ENCODE measurements around the gene ZNF197. TPM values are rescaled to one million over a fixed set of nuclear protein-coding genes. Genes with fewer than 3 reads are reported as not detected.
"Not testable (repeated sequence)": the region's sequence is repeated elsewhere in the genome, so short reads cannot be mapped to it uniquely, and the experiment has no call there.

Gene ZNF197
- polyA plus RNA-seq, 4 donors = 29.1 to 40.1 (median 32.2) TPM

DNA sequence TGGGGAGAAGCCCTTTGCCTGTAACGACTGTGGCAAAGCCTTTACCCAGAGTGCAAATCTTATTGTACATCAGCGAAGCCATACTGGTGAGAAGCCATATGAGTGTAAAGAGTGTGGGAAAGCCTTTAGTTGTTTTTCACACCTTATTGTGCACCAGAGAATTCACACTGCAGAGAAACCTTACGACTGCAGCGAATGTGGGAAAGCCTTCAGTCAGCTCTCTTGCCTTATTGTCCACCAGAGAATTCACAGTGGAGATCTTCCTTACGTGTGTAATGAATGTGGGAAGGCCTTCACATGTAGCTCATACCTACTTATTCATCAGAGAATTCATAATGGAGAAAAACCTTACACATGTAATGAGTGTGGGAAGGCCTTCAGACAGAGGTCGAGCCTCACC is 34.6 kb downstream of the ZNF197 start:
- no peak for DNase-seq (ENCODE audit: low read depth in 4 of 4, low spot score in 2 of 4)

DNA sequence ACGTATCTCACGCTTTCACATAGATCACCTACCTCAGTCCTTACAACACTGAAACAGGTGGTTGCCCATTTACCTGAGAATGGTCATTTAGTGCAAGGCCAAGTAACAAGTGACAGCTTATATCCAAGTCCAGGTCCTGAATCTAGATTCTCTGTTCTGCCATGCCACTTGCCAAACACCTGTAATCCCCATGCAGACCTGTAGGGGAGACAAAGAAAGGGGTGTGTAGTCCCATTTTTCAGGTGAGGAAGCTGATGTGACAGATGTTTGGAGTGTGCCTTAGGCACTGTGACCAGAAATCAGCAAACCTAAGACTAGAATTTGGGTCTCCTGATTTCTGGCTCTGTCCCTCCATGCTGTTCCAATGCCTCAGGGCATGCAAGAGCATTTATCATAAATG is 36.4 kb downstream of the ZNF197 start:
- DNase-seq (ENCODE audit: low read depth in 4 of 4, low spot score in 2 of 4) = no peak

DNA sequence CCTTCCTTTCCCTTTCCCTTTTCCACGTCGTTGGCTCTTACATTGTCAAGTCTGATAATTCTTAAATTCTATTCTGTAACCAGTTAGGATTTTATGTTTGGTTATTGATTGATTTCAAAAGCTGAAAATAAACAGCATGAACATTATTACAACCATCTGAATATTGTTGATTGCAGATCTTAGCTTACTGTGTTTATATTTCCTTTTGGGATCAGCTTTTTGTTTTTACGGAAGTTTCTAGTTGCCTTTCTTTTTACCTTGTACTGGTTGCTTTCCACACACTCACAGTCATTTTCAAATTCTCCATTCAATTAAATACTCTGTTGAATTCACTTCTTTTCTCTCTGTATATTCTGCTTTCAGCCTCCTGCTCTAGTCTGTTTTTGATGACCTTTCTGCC is 40.3 kb downstream of the ZNF197 start:
- no peak for DNase-seq (ENCODE audit: low read depth in 4 of 4, low spot score in 2 of 4)

DNA sequence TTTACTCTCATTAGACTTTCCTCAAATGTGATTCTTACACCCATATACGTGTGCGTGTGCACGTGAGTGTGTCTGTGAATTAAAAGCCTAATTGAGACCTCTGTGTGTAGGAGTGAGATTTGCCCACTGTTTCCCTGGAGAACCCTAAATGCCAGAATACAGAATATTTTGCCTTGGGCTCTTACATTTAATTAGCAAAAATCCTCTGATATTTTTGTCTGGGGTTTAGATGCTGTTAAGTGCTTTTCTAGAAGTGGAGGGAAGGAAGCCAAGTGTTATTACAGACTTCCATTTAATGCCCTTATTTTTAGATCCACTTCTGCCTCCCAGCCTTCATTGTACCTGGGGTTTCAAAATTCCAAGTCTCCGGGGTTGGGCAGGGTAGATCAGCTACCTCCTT is 41.5 kb downstream of the ZNF197 start:
- DNase-seq (ENCODE audit: low read depth in 4 of 4, low spot score in 2 of 4) = no peak

DNA sequence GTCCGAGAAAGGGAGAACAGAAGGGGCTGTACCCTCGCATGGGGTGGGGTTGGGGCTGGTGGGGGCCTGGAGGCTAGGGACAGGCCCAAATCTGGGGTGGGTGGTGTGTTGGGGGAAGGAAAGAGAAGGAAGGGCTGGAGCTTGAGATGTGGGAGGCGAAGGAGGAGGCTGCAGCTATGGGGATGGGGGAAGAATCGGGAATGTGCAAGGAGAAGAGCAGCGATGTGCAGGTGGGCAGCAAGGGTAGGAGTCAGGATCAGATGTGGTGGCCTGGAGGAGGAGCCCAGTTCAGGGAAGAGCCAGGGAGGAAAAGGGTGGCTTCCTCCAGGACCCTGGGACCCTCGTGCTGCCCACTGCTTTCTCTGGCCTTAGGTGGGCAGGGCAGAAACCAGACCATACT is 44.9 kb downstream of the ZNF197 start:
- DNase-seq (ENCODE audit: low read depth in 4 of 4, low spot score in 2 of 4) = no peak

DNA sequence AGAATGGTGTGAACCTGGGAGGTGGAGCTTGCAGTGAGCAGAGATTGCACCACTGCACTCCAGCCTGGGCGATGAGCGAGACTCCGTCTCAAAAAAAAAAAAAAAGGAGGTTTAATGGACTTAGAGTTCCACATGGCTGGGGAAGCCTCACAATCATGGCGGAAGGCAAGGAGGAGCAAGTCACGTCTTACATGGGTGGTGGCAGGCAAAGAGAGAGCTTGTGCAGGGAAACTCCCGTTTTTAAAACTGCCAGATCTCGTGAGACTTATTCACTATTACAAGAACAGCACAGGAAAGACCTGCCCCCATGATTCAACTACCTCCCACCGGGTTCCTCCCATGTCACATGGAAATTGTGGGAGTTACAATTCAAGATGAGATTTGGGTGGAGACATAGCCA is 48.6 kb downstream of the ZNF197 start:
- DNase-seq (ENCODE audit: low read depth in 4 of 4, low spot score in 2 of 4) = not testable (repeated sequence)

DNA sequence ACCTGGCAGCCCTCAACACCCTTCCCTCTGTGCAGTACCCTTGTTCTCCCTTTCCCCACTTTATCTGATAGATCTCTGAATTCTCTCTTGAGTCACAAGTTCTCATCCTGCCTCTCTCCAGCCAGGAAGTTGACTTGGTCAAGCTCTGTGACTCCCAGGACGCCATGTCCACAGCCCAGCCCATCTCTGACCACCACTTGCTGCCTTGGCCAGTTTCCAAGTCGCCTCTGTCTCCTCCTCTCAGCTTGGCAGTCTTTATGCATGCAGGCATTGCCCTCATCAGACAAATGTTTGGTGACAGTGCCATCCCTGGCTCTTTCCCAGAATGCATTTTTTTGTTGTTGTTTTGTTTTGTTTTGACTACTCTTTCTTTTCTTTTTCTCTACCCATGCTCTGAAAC is 49.4 kb downstream of the ZNF197 start:
- DNase-seq (ENCODE audit: low read depth in 4 of 4, low spot score in 2 of 4) = no peak

DNA sequence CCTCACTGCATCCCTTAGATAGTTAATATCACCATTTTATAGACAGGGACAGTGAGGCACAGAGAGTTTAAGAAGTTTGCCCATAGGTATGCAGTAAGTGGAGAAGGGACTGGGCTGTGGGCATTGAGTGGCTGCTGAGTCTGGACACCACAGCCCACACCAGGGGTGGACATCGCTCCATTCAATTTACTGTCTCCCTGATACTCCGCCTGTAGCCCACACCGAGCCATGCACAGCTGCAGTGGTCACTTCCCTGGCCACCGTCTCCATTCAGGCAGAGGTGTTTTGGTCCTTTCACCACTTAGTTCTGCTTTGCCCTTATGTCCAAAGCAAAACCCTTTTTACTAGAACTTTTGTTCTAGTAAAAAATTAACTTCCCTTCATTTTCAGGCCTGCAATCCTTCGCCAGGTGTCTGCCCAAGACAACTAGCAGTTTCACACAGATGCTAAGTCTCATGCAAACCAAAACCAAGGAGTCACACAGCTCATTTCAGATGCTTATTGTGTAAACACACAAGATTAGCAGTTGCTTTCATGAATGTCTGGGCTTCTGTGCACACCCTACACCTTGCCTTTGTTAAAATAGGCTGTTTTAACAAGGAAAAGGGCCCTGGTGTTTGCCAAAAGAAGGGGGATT is 53.8 kb downstream of the ZNF197 start:
- no peak for DNase-seq (ENCODE audit: low read depth in 4 of 4, low spot score in 2 of 4)

DNA sequence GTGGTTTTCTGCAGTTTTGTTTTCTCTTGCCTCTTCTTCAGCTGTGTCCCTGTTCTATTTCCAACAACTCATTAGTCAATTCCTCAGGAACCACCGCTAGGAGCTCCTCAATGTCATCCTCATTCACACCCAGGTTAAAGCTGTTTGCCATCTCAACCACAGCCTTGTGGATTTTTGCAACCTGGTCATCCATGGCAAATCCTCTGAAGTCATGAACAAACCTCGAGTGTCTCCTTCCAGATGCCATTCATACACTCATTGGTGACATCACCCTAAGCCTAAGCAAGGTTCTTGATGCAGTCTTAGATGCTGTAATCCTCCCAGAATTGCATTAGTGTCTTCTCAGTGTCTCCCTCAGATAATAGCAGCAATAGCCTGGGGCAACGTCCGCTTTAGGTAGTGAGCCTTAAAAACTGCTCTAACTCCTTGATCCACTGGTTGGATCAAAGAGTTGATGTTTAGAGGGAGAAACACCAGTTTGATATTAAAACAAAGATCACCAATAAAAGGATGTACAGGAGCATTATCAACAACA is 56.2 kb downstream of the ZNF197 start:
- DNase-seq (ENCODE audit: low read depth in 4 of 4, low spot score in 2 of 4) = no peak

DNA sequence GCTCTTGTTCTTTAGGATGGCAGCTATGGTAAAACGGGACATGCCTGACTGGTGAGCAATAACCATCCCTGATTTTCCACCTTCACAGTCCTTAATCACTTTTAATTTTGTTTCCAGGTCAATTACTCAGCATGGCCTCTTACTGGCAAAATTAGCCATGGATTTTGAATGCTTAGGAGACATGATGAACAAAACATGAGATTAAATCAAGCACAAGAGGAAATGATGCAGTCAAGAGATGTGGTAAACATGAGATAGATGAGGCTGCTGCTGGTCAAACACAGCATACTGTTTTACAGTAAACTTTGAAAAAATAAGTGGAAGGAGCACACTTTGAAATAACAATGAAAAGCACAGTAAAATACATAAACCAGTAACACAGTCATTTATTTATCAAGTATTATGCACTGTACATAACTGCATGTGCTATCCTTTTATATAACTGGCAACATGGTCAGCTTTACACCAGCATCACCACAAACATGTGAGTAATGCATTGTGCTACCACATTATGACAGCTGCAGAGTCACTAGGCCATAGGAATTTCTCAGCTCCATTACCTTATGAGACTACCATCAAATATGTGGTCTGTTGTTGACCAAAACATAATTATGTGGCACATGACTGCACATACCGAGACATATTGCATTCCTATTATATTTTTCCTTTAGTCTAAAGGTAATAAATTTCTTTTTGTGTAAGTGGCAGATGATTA is 57.5 kb downstream of the ZNF197 start:
- DNase-seq (ENCODE audit: low read depth in 4 of 4, low spot score in 2 of 4) = no peak

DNA sequence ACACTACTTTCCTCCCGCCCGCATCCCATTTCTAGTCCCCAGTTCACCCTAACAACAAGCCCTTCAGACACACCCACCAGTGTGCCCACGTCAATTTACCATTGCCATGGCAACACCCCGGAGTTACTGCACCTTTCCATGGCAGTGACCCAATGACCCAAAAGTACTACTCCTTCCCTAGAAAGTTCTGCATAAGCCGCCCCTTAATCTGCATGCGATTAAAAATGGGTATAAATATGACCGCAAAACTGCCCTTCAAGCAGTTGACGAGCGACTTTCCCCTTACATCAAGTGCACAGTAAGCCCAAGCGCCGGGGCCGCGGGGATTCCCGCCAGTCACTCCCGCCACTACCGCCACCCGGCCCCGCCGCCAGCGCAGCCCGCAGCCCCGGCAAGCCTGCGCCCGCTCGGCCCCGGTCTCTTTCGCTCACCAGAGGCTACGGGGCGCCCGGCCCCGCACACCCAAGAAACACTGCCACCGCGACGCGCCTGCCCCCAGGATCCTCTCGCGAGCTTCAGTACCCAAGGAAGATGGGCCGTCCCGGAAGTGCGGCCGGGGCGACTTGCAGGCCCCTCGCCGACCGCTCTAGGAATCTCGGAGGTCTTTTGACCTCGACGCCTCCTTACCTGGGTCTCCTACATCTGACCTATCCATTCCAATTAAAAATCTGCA is 60.4 kb downstream of the ZNF197 start:
- DNase-seq (ENCODE audit: low read depth in 4 of 4, low spot score in 2 of 4) = peak in 3 of 4 donors; percentile 47 to 61 (median 56)

DNA sequence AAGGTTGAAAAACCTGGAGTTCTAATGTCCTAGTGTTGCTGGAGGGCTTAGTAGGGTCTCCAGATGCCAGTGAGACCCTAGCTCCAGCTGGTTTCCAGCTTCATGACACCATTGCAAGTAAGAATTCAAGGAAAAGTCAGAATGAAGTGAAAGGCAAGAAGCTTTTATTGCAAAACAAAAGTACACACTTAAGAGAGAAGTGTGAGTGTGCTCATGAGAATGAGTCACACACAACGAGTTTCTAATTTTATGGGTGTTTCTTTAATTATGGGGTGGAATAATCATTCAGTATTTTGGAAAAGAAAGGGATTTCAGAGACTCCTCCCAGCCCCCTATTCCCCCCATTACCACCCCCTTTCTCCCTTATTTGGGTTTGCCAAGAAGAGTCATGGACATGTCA is 63.1 kb downstream of the ZNF197 start:
- no peak for DNase-seq (ENCODE audit: low read depth in 4 of 4, low spot score in 2 of 4)

Other genes starting within 250 kb of the ZNF197 start
- gene ZNF445, start 147.4 kb upstream of the ZNF197 start, polyA plus RNA-seq (ENCODE audit: insufficient read length in 4 of 4) = 10 to 100 TPM; 17.7 to 31.4 (median 24.2) TPM
- gene ZKSCAN7, start 69.8 kb upstream of the ZNF197 start, polyA plus RNA-seq (ENCODE audit: insufficient read length in 4 of 4) = 10 to 100 TPM; 13.7 to 19.1 (median 18.3) TPM
- 10 to 100 TPM in 3 of 4 donors, 1 to 10 TPM in 1; 8.3 to 19.2 (median 11.0) TPM for gene ZNF660, start 40.1 kb upstream of the ZNF197 start, polyA plus RNA-seq (ENCODE audit: insufficient read length in 4 of 4)
- gene ZNF35, start 23.7 kb downstream of the ZNF197 start, polyA plus RNA-seq (ENCODE audit: insufficient read length in 4 of 4) = 10 to 100 TPM in 3 of 4 donors, 1 to 10 TPM in 1; 9.6 to 13.2 (median 11.3) TPM
- 10 to 100 TPM; 11.1 to 16.2 (median 12.1) TPM for gene ZNF502, start 87.6 kb downstream of the ZNF197 start, polyA plus RNA-seq (ENCODE audit: insufficient read length in 4 of 4)
- gene ZNF501, start 104.6 kb downstream of the ZNF197 start, polyA plus RNA-seq (ENCODE audit: insufficient read length in 4 of 4) = 10 to 100 TPM in 3 of 4 donors, 1 to 10 TPM in 1; 9.6 to 13.2 (median 12.2) TPM
- 10 to 100 TPM; 48.8 to 66.0 (median 54.9) TPM for gene KIAA1143, start 136.6 kb downstream of the ZNF197 start, polyA plus RNA-seq (ENCODE audit: insufficient read length in 4 of 4)
- gene KIF15, start 136.8 kb downstream of the ZNF197 start, polyA plus RNA-seq (ENCODE audit: insufficient read length in 4 of 4) = 10 to 100 TPM; 22.0 to 29.6 (median 26.8) TPM
- gene TMEM42, start 236.9 kb downstream of the ZNF197 start, polyA plus RNA-seq (ENCODE audit: insufficient read length in 4 of 4) = 10 to 100 TPM; 28.6 to 30.7 (median 29.8) TPM
- gene TGM4, start 249.6 kb downstream of the ZNF197 start, polyA plus RNA-seq (ENCODE audit: insufficient read length in 4 of 4) = under 1 TPM in 3 of 4 donors, not detected in 1; 0.03 to 0.13 (median 0.10) TPM